ENCODE measurements around the gene MDM2.

GRCh38 chr12:68876461-68876860 lies 68.5 kb downstream of the MDM2 start:
- TF ChIP-seq, protein P1, sequence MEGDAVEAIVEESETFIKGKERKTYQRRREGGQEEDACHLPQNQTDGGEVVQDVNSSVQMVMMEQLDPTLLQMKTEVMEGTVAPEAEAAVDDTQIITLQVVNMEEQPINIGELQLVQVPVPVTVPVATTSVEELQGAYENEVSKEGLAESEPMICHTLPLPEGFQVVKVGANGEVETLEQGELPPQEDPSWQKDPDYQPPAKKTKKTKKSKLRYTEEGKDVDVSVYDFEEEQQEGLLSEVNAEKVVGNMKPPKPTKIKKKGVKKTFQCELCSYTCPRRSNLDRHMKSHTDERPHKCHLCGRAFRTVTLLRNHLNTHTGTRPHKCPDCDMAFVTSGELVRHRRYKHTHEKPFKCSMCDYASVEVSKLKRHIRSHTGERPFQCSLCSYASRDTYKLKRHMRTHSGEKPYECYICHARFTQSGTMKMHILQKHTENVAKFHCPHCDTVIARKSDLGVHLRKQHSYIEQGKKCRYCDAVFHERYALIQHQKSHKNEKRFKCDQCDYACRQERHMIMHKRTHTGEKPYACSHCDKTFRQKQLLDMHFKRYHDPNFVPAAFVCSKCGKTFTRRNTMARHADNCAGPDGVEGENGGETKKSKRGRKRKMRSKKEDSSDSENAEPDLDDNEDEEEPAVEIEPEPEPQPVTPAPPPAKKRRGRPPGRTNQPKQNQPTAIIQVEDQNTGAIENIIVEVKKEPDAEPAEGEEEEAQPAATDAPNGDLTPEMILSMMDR (IDR thresholded peaks at IDR 0.05; ENCODE audit: low read length), result no peak
- TF ChIP-seq EZH2phosphoT487 (IDR thresholded peaks at IDR 0.05; ENCODE audit: low read length) (no peak), EZH2 (optimal IDR thresholded peaks at IDR 0.05; ENCODE audit: low read depth, low read length) (no peak)
